KMS-11 (cell line): ENCODE results near the gene TRIP13.

ENCODE experiments used
- H2AFZ ChIP-seq: fragments of 200-600 bp; sonication (generic); 2 replicates; pipeline ENCODE4 v1.6.1; 2016; ENCODE audit warnings: antibody characterized with exemption, mixed run types, low read depth
- H3K27ac ChIP-seq: fragments of 200-600 bp; sonication (generic); 2 replicates; pipeline ENCODE4 v1.6.1; 2016; ENCODE audit warnings: mild to moderate bottlenecking, mixed run types
- H3K27me3 ChIP-seq: fragments of 200-600 bp; sonication (generic); 2 replicates; pipeline ENCODE4 v1.6.1; 2017; ENCODE audit warnings: mild to moderate bottlenecking, low read depth, mixed run types, moderate library complexity; ENCODE audit not compliant: insufficient read depth
- H3K36me3 ChIP-seq: fragments of 200-600 bp; sonication (generic); 2 replicates; pipeline ENCODE4 v1.6.1; 2017; ENCODE audit warnings: mild to moderate bottlenecking, mixed run types; ENCODE audit not compliant: insufficient read depth
- H3K4me1 ChIP-seq: fragments of 200-600 bp; sonication (generic); 2 replicates; pipeline ENCODE4 v1.6.1; 2016; ENCODE audit warnings: mild to moderate bottlenecking, low read depth, mixed run types; ENCODE audit not compliant: poor library complexity, severe bottlenecking
- H3K4me2 ChIP-seq: fragments of 200-600 bp; sonication (generic); 2 replicates; pipeline ENCODE4 v1.7.0; 2016; ENCODE audit warnings: mild to moderate bottlenecking, mixed run types
- H3K4me3 ChIP-seq: fragments of 200-600 bp; sonication (generic); IDR thresholded peaks from 2 replicates; pipeline ENCODE4 v1.6.1; 2017; ENCODE audit warnings: low read depth, low read length, mixed read lengths; ENCODE audit not compliant: insufficient read depth
- H3K79me2 ChIP-seq: fragments of 200-600 bp; sonication (generic); 2 replicates; pipeline ENCODE4 v1.6.1; 2016; ENCODE audit warnings: low read depth, mixed run types; ENCODE audit not compliant: insufficient read depth
- H3K9ac ChIP-seq: fragments of 200-600 bp; sonication (generic); 2 replicates; pipeline ENCODE4 v1.6.1; 2016; ENCODE audit warnings: mild to moderate bottlenecking, mixed run types
- H4K20me1 ChIP-seq: fragments of 200-600 bp; sonication (generic); 2 replicates; pipeline ENCODE4 v1.6.1; 2016; ENCODE audit warnings: mild to moderate bottlenecking, mixed run types; ENCODE audit not compliant: insufficient read depth
- CTCF ChIP-seq: fragments of 200-600 bp; sonication (generic); conservative IDR thresholded peaks from 2 replicates; pipeline ENCODE4 v1.6.1; 2017; ENCODE audit warnings: low read depth, mild to moderate bottlenecking, antibody characterized with exemption, low read length, moderate library complexity, mixed read lengths

Gene TRIP13

DNA sequence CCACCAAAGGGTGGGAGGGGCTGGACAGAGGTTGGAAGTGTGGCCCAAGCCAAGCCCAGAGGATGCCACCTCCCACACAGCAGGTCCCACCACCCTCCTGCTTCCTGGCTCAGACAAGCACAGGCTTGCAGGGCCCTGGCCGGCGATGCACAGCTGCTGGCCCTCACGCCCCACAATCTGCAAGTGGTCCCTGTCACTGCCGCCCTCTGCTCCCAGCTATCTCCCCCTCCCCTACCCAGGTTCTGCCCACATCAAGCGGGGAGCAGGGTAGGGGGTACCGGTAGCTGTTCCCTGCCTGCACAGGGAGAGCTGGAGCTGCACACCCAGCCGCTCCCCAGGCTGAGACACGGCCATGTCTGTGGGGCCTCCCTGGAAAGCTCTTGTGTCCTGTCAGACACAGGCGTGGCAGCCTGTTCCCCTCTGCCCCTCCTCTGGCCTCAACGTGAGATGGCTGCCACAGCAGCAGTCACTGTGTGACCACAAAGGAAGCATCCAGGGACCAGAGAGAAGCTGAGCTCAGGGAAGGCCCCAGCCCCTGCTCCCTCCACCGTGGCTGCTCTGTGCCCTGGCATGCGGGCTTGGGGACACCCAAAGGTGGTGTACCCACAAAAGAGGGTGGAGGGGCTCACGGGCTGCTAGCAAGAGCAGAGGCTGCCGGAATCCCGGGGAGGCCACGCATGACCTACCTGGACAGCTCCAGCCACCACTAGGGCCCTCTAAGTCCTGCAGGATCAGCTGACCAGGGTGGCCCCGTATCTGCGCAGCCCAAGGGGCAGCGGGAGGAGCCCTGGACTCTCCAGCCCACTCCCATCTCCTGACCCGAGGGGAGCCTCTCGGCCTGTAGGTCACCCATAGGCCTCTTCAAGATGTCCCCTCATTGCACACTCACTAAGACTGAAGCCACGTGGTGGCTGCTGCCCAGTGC lies 31.0 kb upstream of the TRIP13 start:
- H3K4me1 ChIP-seq: no peaks in the 10 kb centered on the region
- H3K36me3 ChIP-seq: no peaks in the 10 kb centered on the region
- H4K20me1 ChIP-seq: no peaks in the 10 kb centered on the region
- H2AFZ ChIP-seq: no peak overlapping the region
- H3K9ac ChIP-seq: no peak overlapping the region
- TF ChIP-seq CTCF: no peak
- H3K27me3 ChIP-seq: no peaks in the 10 kb centered on the region
- no peak overlapping the region for H3K27ac ChIP-seq
- no peak overlapping the region for H3K4me2 ChIP-seq
- no peak overlapping the region for H3K4me3 ChIP-seq
- H3K79me2 ChIP-seq: no peaks in the 10 kb centered on the region

DNA sequence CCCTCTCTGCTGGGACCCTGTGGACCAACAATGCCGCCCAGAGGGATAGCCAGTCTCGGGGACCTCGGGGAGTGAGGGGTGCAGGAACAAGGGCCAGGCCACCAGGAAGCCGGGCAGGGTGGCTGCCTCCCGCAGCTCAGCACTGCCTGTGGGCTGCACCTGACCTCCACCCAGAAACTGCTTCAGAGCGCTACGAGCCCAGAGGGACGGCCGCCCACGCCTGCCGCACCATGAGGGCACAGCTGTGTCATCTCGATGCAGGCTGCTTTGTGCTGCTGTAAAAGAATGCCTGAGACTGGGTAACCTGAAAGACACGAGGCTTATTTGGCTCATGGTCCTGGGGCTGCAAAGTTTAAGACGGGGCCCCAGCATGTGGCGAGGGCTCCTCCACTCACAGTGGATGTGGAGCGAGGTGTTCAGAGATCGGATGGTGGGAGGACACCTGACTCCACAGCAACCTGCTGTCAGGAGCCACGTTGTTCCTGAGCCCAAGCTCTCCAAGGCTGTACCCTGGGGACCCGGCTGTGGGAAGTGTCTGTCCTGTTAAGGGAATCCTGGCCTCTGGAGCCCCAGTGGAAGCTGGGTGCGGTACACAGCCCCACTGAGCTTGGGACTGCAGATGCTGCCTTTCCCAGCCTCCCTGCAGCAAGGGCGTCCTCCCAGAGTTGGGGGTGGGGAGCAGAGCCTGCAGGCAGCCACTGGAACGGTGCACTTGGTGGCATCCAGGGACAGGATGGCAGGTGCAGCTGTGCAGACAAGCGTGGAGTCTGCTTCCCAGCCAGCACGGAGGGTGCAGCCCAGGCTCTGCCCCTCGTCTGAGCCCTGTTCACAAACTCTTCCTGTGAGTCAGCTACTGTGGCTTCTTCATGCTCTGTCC lies 30.1 kb upstream of the TRIP13 start:
- H3K27ac ChIP-seq: no peak overlapping the region
- no peak overlapping the region for H3K9ac ChIP-seq
- H3K27me3 ChIP-seq: no peaks in the 10 kb centered on the region
- no peaks in the 10 kb centered on the region for H3K4me1 ChIP-seq
- no peaks in the 10 kb centered on the region for H3K79me2 ChIP-seq
- no peak for TF ChIP-seq CTCF
- no peak overlapping the region for H3K4me3 ChIP-seq
- no peaks in the 10 kb centered on the region for H3K36me3 ChIP-seq
- H3K4me2 ChIP-seq: no peak overlapping the region
- no peak overlapping the region for H2AFZ ChIP-seq
- H4K20me1 ChIP-seq: no peaks in the 10 kb centered on the region

DNA sequence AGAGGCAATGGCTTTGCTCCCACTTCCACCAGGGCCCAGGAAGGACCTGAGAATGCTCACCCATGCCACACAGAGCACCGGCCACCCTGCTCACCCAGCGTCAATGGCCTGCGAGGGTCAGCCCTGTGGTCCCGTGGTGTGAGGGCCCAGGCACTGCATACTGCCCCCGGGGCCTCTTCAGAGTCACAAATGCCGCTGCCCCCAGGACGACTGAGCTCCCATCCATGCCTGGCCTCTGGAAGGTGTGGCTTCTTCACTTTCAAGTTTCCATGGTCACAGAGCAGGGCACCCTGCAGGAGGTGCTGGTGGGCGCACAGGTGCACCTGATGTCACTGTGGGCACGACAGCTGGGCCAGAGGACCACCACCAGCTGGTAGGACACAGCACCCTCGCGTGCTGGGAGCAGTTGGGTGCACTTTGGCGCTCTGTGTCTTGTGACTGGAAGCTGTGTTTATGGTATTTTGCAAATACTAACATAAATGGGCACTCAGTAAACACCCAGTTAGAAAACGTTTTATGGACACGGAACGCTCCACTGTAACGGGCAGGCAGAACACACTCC lies 29.4 kb upstream of the TRIP13 start:
- H3K4me3 ChIP-seq: no peak overlapping the region
- H3K36me3 ChIP-seq: peaks cover 3% of the 10 kb centered on the region; the same call in 1 of the 2 replicates

More for the DNA sequence above, 29.4 kb upstream of the TRIP13 start:
- Histone ChIP-seq H4K20me1 (no peaks in the 10 kb centered on the region), H2AFZ (no peak overlapping the region), H3K9ac (no peak overlapping the region), H3K4me2 (no peak overlapping the region), H3K27me3 (no peaks in the 10 kb centered on the region), H3K79me2 (no peaks in the 10 kb centered on the region), H3K4me1 (no peaks in the 10 kb centered on the region), H3K27ac (no peak overlapping the region)
- TF ChIP-seq CTCF: no peak
